ENCODE data around the gene LRRC8C. TPM values are rescaled to one million over a fixed set of nuclear protein-coding genes. Genes with fewer than 3 reads are reported as not detected.

The LRRC8C gene
- total and polyA plus RNA-seq, 5 donors: 3.6 to 10.6 (median 6.0) TPM

- Histone ChIP-seq H3K27ac (ENCODE audit: low read length) (no peak overlapping the region), H3K4me1 (ENCODE audit: control insufficient read depth, insufficient read depth, low read length) (peaks cover 8% of the 10 kb centered on the region), H3K4me3 (ENCODE audit: low read length) (no peak overlapping the region), H3K9me3 (ENCODE audit: control insufficient read depth, low read length) (no peaks in the 10 kb centered on the region), H3K27me3 (ENCODE audit: control insufficient read depth, insufficient read depth) (no peaks in the 10 kb centered on the region)
- no peak for DNase-seq
- ATAC-seq: no peak
- WGBS: 41% methylated on average over 3 of the region's 3 CpGs
- intact Hi-C loops (cut with DNase I): loop anchor here in 1 of 4 donors (10.0 kb wide), 1 partner anchor 67 kb away; no protein-coding TSS in a partner anchor
Observed at GRCh38 chr1:89657886-89658285, 25.0 kb downstream of the LRRC8C start.

DNA sequence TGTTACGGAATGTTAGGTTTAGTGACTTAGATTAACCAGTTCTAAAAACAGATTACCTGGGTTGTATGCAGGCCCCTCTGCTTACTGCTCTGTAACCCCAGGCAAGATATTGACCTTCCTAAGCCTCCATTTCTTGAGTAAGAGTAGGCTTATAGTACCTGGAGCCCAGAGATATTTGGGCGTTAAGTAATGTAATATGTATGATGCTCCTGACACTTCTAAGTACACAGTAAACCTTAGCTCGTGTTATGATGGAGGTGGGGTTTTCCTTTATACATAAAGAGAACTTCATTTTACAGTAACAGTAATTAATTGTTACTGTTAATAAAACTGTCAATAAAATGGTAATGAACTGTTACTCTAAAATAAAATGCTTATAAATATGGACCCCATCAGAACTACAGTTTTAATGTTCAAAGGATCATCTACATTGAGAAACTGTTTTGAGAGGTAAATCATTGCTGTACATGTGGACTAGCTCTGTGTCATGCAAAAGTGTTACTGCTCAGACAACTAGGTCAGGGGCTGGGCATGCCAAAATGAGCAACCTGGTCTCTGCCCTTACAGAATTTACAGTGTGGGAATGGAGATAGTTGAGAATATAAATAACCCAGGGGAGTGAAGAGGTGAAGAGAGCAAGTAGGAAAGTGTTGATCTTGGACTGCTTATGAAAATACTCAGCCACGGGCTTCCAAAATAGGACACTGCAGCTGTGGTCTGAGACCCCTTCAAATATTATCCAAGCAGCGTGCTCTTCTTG is 26.6 kb downstream of the LRRC8C start:
- Histone ChIP-seq H3K27ac (ENCODE audit: low read length) (no peak overlapping the region), H3K9me3 (ENCODE audit: control insufficient read depth, low read length) (no peaks in the 10 kb centered on the region), H3K27me3 (ENCODE audit: control insufficient read depth, insufficient read depth) (no peaks in the 10 kb centered on the region), H3K4me1 (ENCODE audit: control insufficient read depth, insufficient read depth, low read length) (peaks cover 8% of the 10 kb centered on the region), H3K4me3 (ENCODE audit: low read length) (no peak overlapping the region)
- 58% methylated on average over 5 of the region's 5 CpGs for WGBS
- ATAC-seq (peak; percentile 87 to 89), DNase-seq (peak; percentile 11 to 58 (median 52))
- intact Hi-C loops (cut with DNase I): loop anchor here in 1 of 4 donors (10.0 kb wide), 1 partner anchor 65 kb away; no protein-coding TSS in a partner anchor

DNA sequence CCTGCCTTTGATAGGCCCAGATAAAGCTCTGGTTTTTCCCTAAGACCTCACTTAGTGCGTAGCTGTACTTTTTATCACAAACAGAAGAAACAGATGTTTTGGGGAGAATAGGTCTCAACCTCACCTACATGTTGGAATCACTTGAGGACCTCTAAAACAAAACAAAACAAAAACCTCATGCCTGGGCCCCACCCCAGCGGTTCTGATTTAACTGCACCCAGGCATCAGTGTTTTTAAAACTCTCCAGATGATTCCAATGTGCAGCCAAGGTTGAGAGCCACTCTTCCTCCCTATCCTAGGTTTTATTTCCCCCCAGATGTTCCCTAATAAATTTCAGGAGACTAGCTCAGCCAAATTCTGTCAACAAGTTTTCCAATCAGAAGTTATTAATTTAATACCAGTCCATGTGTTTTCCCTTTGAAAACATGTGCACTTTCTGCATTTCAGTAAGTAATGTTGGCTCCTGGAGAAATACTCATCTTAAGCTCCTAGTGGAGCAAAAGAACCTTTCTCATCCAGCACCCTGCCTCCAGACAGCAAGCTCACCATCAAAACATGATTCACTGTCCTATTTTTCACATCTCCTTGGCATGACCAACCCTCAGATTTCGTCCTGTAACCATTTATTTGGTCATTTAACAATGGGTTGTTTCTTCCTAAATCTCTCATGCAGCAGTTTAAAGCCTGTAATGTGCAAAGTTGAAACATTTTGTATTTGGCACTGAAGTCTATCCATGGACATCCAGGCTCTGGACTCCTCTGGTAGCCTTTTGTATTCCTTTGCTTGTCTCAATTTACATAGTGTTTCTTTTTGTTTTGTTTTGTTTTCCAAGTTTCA is 27.5 kb downstream of the LRRC8C start:
- ATAC-seq: no peak
- WGBS: 38% methylated on average over 3 of the region's 3 CpGs
- no peak overlapping the region for H3K4me3 ChIP-seq (ENCODE audit: low read length)
- peaks cover 8% of the 10 kb centered on the region for H3K4me1 ChIP-seq (ENCODE audit: control insufficient read depth, insufficient read depth, low read length)
- intact Hi-C loops (cut with DNase I): no loop called here
- H3K27me3 ChIP-seq (ENCODE audit: control insufficient read depth, insufficient read depth): no peaks in the 10 kb centered on the region
- no peak overlapping the region for H3K27ac ChIP-seq (ENCODE audit: low read length)
- DNase-seq: no peak
- H3K9me3 ChIP-seq (ENCODE audit: control insufficient read depth, low read length): no peaks in the 10 kb centered on the region

GRCh38 chr1:89665941-89666340 is 33.0 kb downstream of the LRRC8C start:
- intact Hi-C loops (cut with DNase I): no loop called here
- WGBS: 90% methylated on average over 8 of the region's 8 CpGs

GRCh38 chr1:89666640-89667039 is 33.7 kb downstream of the LRRC8C start:
- intact Hi-C loops (cut with DNase I): no loop called here
- ATAC-seq (no peak), DNase-seq (no peak)
- WGBS: 57% methylated on average over 1 of the region's 1 CpG
- peaks cover 2% of the 10 kb centered on the region for H3K4me1 ChIP-seq (ENCODE audit: control insufficient read depth, insufficient read depth, low read length)
- H3K9me3 ChIP-seq (ENCODE audit: control insufficient read depth, low read length): no peaks in the 10 kb centered on the region
- H3K27ac ChIP-seq (ENCODE audit: low read length): no peak overlapping the region
- H3K4me3 ChIP-seq (ENCODE audit: low read length): no peak overlapping the region
- H3K27me3 ChIP-seq (ENCODE audit: control insufficient read depth, insufficient read depth): no peaks in the 10 kb centered on the region

More at GRCh38 chr1:89665941-89666340, 33.0 kb downstream of the LRRC8C start:
- no peak overlapping the region for H3K27ac ChIP-seq (ENCODE audit: low read length)
- no peaks in the 10 kb centered on the region for H3K27me3 ChIP-seq (ENCODE audit: control insufficient read depth, insufficient read depth)
- H3K4me3 ChIP-seq (ENCODE audit: low read length): no peak overlapping the region
- H3K9me3 ChIP-seq (ENCODE audit: control insufficient read depth, low read length): no peaks in the 10 kb centered on the region
- no peak for DNase-seq
- no peak for ATAC-seq
- peaks cover 4% of the 10 kb centered on the region for H3K4me1 ChIP-seq (ENCODE audit: control insufficient read depth, insufficient read depth, low read length)

- H3K9me3 ChIP-seq (ENCODE audit: control insufficient read depth, low read length): no peaks in the 10 kb centered on the region
- no peaks in the 10 kb centered on the region for H3K27me3 ChIP-seq (ENCODE audit: control insufficient read depth, insufficient read depth)
- H3K27ac ChIP-seq (ENCODE audit: low read length): no peak overlapping the region
- H3K4me1 ChIP-seq (ENCODE audit: control insufficient read depth, insufficient read depth, low read length): peaks cover 2% of the 10 kb centered on the region
- ATAC-seq (no peak), DNase-seq (no peak)
- 48% methylated on average over 1 of the region's 1 CpG for WGBS
- intact Hi-C loops (cut with DNase I): no loop called here
- H3K4me3 ChIP-seq (ENCODE audit: low read length): no peak overlapping the region
Observed at GRCh38 chr1:89667691-89668090, 34.8 kb downstream of the LRRC8C start.

- ATAC-seq (no peak), DNase-seq (no peak)
- Histone ChIP-seq H3K27ac (ENCODE audit: low read length) (no peak overlapping the region), H3K27me3 (ENCODE audit: control insufficient read depth, insufficient read depth) (no peaks in the 10 kb centered on the region), H3K4me1 (ENCODE audit: control insufficient read depth, insufficient read depth, low read length) (peaks cover 2% of the 10 kb centered on the region), H3K9me3 (ENCODE audit: control insufficient read depth, low read length) (no peaks in the 10 kb centered on the region), H3K4me3 (ENCODE audit: low read length) (no peak overlapping the region)
- WGBS: 89% methylated on average over 3 of the region's 3 CpGs
- intact Hi-C loops (cut with DNase I): no loop called here
Observed at GRCh38 chr1:89668961-89669360, 36.0 kb downstream of the LRRC8C start.

DNA sequence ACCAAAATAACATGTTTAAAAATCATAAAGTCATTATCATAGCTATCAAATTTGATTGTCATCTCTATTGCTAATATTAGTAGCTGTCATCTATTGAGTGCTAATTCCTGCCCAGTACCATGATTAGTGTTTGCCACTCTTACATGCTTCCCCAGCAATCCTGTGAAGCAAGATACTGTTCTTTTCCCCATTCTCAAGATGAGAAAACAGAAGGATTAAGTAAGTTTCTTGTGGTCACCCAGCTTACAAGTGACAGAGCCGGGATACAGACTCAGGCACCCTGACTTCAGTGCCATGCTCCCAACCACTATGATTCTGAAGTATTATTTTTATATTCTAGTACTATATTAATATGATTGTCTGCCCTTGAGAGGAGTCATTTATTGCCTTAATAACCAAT is 36.5 kb downstream of the LRRC8C start:
- intact Hi-C loops (cut with DNase I): no loop called here
- DNase-seq (no peak), ATAC-seq (no peak)
- Histone ChIP-seq H3K4me1 (ENCODE audit: control insufficient read depth, insufficient read depth, low read length) (peaks cover 2% of the 10 kb centered on the region), H3K27me3 (ENCODE audit: control insufficient read depth, insufficient read depth) (no peaks in the 10 kb centered on the region), H3K9me3 (ENCODE audit: control insufficient read depth, low read length) (no peaks in the 10 kb centered on the region), H3K4me3 (ENCODE audit: low read length) (no peak overlapping the region), H3K27ac (ENCODE audit: low read length) (no peak overlapping the region)
- WGBS: 89% methylated on average over 1 of the region's 1 CpG

DNA sequence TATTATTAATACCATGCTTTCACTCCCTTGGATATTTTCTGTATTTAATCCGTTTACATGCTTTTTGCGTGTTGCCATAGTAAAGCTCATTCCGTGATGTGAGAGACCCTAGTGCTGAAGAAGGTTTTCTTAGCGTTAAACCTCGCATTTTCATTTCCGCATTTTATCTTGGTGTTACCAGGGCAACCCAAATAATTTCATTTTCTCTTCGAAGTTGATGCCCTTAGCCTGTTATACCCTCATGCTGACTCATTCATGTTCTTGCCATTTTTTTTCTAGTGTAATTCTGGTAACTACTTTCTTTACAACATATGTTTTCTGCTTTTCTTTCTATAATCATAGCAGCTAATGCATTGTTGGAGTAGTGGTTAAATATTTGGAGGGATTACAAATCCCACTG is 37.2 kb downstream of the LRRC8C start:
- H3K27ac ChIP-seq (ENCODE audit: low read length): no peak overlapping the region
- peaks cover 2% of the 10 kb centered on the region for H3K4me1 ChIP-seq (ENCODE audit: control insufficient read depth, insufficient read depth, low read length)
- 59% methylated on average over 7 of the region's 7 CpGs for WGBS
- DNase-seq: no peak
- intact Hi-C loops (cut with DNase I): no loop called here
- H3K9me3 ChIP-seq (ENCODE audit: control insufficient read depth, low read length): no peaks in the 10 kb centered on the region
- peak in 1 of 2 donors; percentile 36 for ATAC-seq
- no peaks in the 10 kb centered on the region for H3K27me3 ChIP-seq (ENCODE audit: control insufficient read depth, insufficient read depth)
- no peak overlapping the region for H3K4me3 ChIP-seq (ENCODE audit: low read length)

- Histone ChIP-seq H3K27ac (ENCODE audit: low read length) (no peak overlapping the region), H3K9me3 (ENCODE audit: control insufficient read depth, low read length) (no peaks in the 10 kb centered on the region), H3K4me3 (ENCODE audit: low read length) (no peak overlapping the region), H3K4me1 (ENCODE audit: control insufficient read depth, insufficient read depth, low read length) (peaks cover 2% of the 10 kb centered on the region), H3K27me3 (ENCODE audit: control insufficient read depth, insufficient read depth) (no peaks in the 10 kb centered on the region)
- ATAC-seq (no peak), DNase-seq (no peak)
- intact Hi-C loops (cut with DNase I): no loop called here
Observed at GRCh38 chr1:89670711-89671110, 37.8 kb downstream of the LRRC8C start.

- no peak overlapping the region for H3K4me3 ChIP-seq (ENCODE audit: low read length)
- H3K9me3 ChIP-seq (ENCODE audit: control insufficient read depth, low read length): no peaks in the 10 kb centered on the region
- no peaks in the 10 kb centered on the region for H3K27me3 ChIP-seq (ENCODE audit: control insufficient read depth, insufficient read depth)
- intact Hi-C loops (cut with DNase I): no loop called here
- H3K4me1 ChIP-seq (ENCODE audit: control insufficient read depth, insufficient read depth, low read length): peaks cover 2% of the 10 kb centered on the region
- no peak for ATAC-seq
- 68% methylated on average over 4 of the region's 4 CpGs for WGBS
- H3K27ac ChIP-seq (ENCODE audit: low read length): no peak overlapping the region
- no peak for DNase-seq
Observed at GRCh38 chr1:89671775-89672488, 39.0 kb downstream of the LRRC8C start.
